IMR-90 (cell line): ENCODE data around the gene ARF3. TPM values are rescaled to one million over a fixed set of nuclear protein-coding genes. Genes with fewer than 3 reads are reported as not detected.
"Not testable (repeated sequence)": the region's sequence is repeated elsewhere in the genome, so short reads cannot be mapped to it uniquely, and the experiment has no call there.

Source experiments
- ATAC-seq: fragments of 200-7000 bp; cut with Tn5 transposase; 2 replicates; pipeline ENCODE4 v1.9.1; 2020; ENCODE audit warnings: low read depth, mild to moderate bottlenecking, moderate library complexity
- BruUV-seq: library from RNA; stranded (reverse); fragments of 400-500 nt; replicated peaks from 2 replicates; lab custom pipeline; 2021; lab: Mats Ljungman, UMichigan
- CTCF ChIA-PET: fragments of 300-600 bp; formaldehyde crosslinking; extraction: SDS; loops from one replicate; lab custom pipeline; 2021; ENCODE audit warnings: antibody characterized with exemption; lab: Yijun Ruan, JAX
- POLR2A ChIA-PET: fragments of 300-600 bp; sonication (Branson Sonifier 250); formaldehyde crosslinking; loops from one replicate; lab custom pipeline; 2022; ENCODE audit warnings: antibody characterized with exemption; ENCODE audit not compliant: unreplicated experiment; lab: Charles Lee
- DNase-seq: peaks from one replicate; pipeline ENCODE4 v3.0.0; 2013
- H2AFZ ChIP-seq: replicated peaks from 2 replicates; pipeline ENCODE3; 2013; ENCODE audit warnings: low read length, mild to moderate bottlenecking; ENCODE audit not compliant: poor library complexity
- H2AK5ac ChIP-seq: 2 replicates; pipeline ENCODE4 v1.6.1; 2013; ENCODE audit warnings: low read depth, low read length, inconsistent platforms
- H2AK9ac ChIP-seq: replicated peaks from 2 replicates; pipeline ENCODE3; 2013; ENCODE audit warnings: mild to moderate bottlenecking, low read depth, low read length, moderate library complexity; ENCODE audit not compliant: poor library complexity
- H2BK120ac ChIP-seq: 2 replicates; pipeline ENCODE4 v1.6.1; 2013; ENCODE audit warnings: low read depth, low read length, inconsistent platforms
- H2BK15ac ChIP-seq: 3 replicates; pipeline ENCODE4 v1.6.1; 2013; ENCODE audit warnings: low read depth, low read length, inconsistent platforms
- H2BK20ac ChIP-seq: 2 replicates; pipeline ENCODE4 v1.6.1; 2013; ENCODE audit warnings: low read depth, mild to moderate bottlenecking, inconsistent platforms, low read length, moderate library complexity
- H2BK5ac ChIP-seq: 2 replicates; pipeline ENCODE4 v1.6.1; 2013; ENCODE audit warnings: mild to moderate bottlenecking, low read depth, low read length, inconsistent platforms; ENCODE audit not compliant: poor library complexity, severe bottlenecking
- H3K14ac ChIP-seq: replicated peaks from 2 replicates; pipeline ENCODE4 v1.6.1; 2013; ENCODE audit warnings: low read depth, low read length, inconsistent platforms
- H3K18ac ChIP-seq: 2 replicates; pipeline ENCODE4 v1.6.1; 2013; ENCODE audit warnings: low read depth, low read length, control low read depth
- H3K23ac ChIP-seq: 2 replicates; pipeline ENCODE4 v1.6.1; 2013; ENCODE audit warnings: low read depth, low read length, inconsistent platforms
- H3K27ac ChIP-seq: 2 replicates; pipeline ENCODE4 v1.5.1; 2013; ENCODE audit warnings: mild to moderate bottlenecking, control low read depth, low read length; ENCODE audit not compliant: insufficient read depth
- H3K27me3 ChIP-seq: 2 replicates; pipeline ENCODE4 v1.6.1; 2013; ENCODE audit warnings: low read length; ENCODE audit not compliant: control insufficient read depth, insufficient read depth
- H3K36me3 ChIP-seq: 2 replicates; pipeline ENCODE4 v1.6.1; 2013; ENCODE audit warnings: low read length, mixed read lengths; ENCODE audit not compliant: control insufficient read depth, insufficient read depth
- H3K4ac ChIP-seq: 2 replicates; pipeline ENCODE4 v1.6.1; 2013; ENCODE audit warnings: low read depth, low read length, inconsistent platforms
- H3K4me1 ChIP-seq: 2 replicates; pipeline ENCODE4 v1.6.1; 2013; ENCODE audit warnings: low read length, mixed read lengths; ENCODE audit not compliant: control insufficient read depth, insufficient read depth
- H3K4me2 ChIP-seq: 2 replicates; pipeline ENCODE4 v1.6.1; 2013; ENCODE audit warnings: low read depth, mild to moderate bottlenecking, control low read depth, low read length, moderate library complexity
- H3K4me3 ChIP-seq: 2 replicates; pipeline ENCODE4 v1.5.1; 2013; ENCODE audit warnings: low read depth, mild to moderate bottlenecking, control low read depth, low read length, moderate library complexity; ENCODE audit not compliant: insufficient read depth
- H3K56ac ChIP-seq: 2 replicates; pipeline ENCODE4 v1.6.1; 2013; ENCODE audit warnings: low read length, inconsistent platforms; ENCODE audit not compliant: insufficient read depth; ENCODE audit errors: extremely low read depth
- H3K79me1 ChIP-seq, 2 experiments: 2 replicates each; pipeline ENCODE4 v1.6.1; 2013; ENCODE audit warnings: low read length in 2 of 2, inconsistent platforms in 1 of 2, low read depth in 1 of 2
- H3K9ac ChIP-seq: 2 replicates; pipeline ENCODE4 v1.6.1; 2013; ENCODE audit warnings: low read depth, low read length, control low read depth
- H3K9me1 ChIP-seq: 2 replicates; pipeline ENCODE4 v1.6.1; 2013; ENCODE audit warnings: low read length, inconsistent platforms; ENCODE audit not compliant: insufficient read depth
- H3K9me3 ChIP-seq: 2 replicates; pipeline ENCODE4 v1.6.1; 2013; ENCODE audit warnings: low read length; ENCODE audit not compliant: control insufficient read depth, insufficient read depth
- H4K20me1 ChIP-seq: 2 replicates; pipeline ENCODE4 v1.6.1; 2013; ENCODE audit warnings: low read length, inconsistent platforms; ENCODE audit not compliant: insufficient read depth
- H4K5ac ChIP-seq: 2 replicates; pipeline ENCODE4 v1.6.1; 2013; ENCODE audit warnings: mild to moderate bottlenecking, low read depth, low read length, control low read depth
- H4K8ac ChIP-seq, 2 experiments: 2 replicates each; pipeline ENCODE4 v1.6.1; 2013; ENCODE audit warnings: low read depth in 2 of 2, low read length in 2 of 2, control low read depth in 1 of 2, inconsistent platforms in 1 of 2
- H4K91ac ChIP-seq: 2 replicates; pipeline ENCODE4 v1.6.1; 2013; ENCODE audit warnings: low read depth, low read length, inconsistent platforms; ENCODE audit not compliant: insufficient read depth
- WGBS, 2 experiments: methylation state at CpG; one replicate each; pipeline versions ENCODE4 v1.1.5 to v1.1.7; 2013; ENCODE audit warnings: missing lambda C conversion rate in 2 of 2; ENCODE audit not compliant: insufficient read length in 1 of 2; ENCODE audit errors: extremely low coverage in 2 of 2; 5-methylcytosine and 5-hydroxymethylcytosine counted together
- dilution Hi-C: fragments of 300-500 bp; cut with HindIII; formaldehyde crosslinking; loops from one replicate; pipeline ENCODE4 v1.14.3; 2018; ENCODE audit warnings: low sequenced_read_pairs; ENCODE audit not compliant: unreplicated experiment
- in situ Hi-C: fragments of 300-500 bp; cut with MboI; formaldehyde crosslinking; loops from 3 replicates; pipeline ENCODE4 v1.14.3; 2019; ENCODE audit warnings: low sequenced_read_pairs, inconsistent platforms, mixed read lengths
- intact Hi-C: fragments of 100-400 bp; cut with micrococcal nuclease; formaldehyde crosslinking; loops from 2 replicates; pipeline ENCODE4 v1.10.0; 2022
- polyA plus RNA-seq, 3 experiments: library from polyadenylated mRNA; depleted of rRNA; stranded (reverse); fragments of >200 nt; gene quantifications; 2 replicates each; pipeline ENCODE4 v1.2.3, GENCODE V29; 2012; ENCODE audit warnings: low replicate concordance in 1 of 3
- total RNA-seq: library from RNA; depleted of rRNA; stranded (reverse); fragments of >200 nt; gene quantifications from 2 replicates; pipeline ENCODE4 v1.2.3, GENCODE V29; 2012

The ARF3 gene
- total and polyA plus RNA-seq, 2 of the 4 experiments (the other 2 are of a cell fraction) = 97.7 to 198 TPM

- in situ Hi-C loops, H4K91ac ChIP-seq, dilution Hi-C loops, intact Hi-C loops, H3K4me1 ChIP-seq, H3K27ac ChIP-seq, ATAC-seq, H3K9ac ChIP-seq, H4K20me1 ChIP-seq, H2BK120ac ChIP-seq, CTCF ChIA-PET, H3K9me1 ChIP-seq, H3K36me3 ChIP-seq, H2AFZ ChIP-seq, H3K4me3 ChIP-seq, H2AK5ac ChIP-seq, H2BK15ac ChIP-seq, H3K23ac ChIP-seq, H3K4me2 ChIP-seq, H3K4ac ChIP-seq, H3K79me1 ChIP-seq, H2BK5ac ChIP-seq, DNase-seq, H2AK9ac ChIP-seq, H4K8ac ChIP-seq, H2BK20ac ChIP-seq, H3K56ac ChIP-seq, H3K14ac ChIP-seq, H4K5ac ChIP-seq, POLR2A ChIA-PET, BruUV-seq, H3K18ac ChIP-seq, H3K9me3 ChIP-seq, H3K27me3 ChIP-seq: not testable (repeated sequence)
- WGBS, 2 experiments = 70% methylated on average over 2 of the region's 11 CpGs; no CpG with 5 or more reads in 1 of the 2 experiments
Measured at GRCh38 chr12:48909698-48910097, 47.6 kb downstream of the ARF3 start.
